ENCODE measurements around the gene TNFRSF12A. TPM values are rescaled to one million over a fixed set of nuclear protein-coding genes. Genes with fewer than 3 reads are reported as not detected.

Gene TNFRSF12A
- total and polyA plus RNA-seq, 5 donors from 2014 or later = 0.69 to 1.2 (median 0.86) TPM; not detected in 1

- no peak overlapping the region for H3K27ac Mint-ChIP-seq
- H3K4me1 ChIP-seq (ENCODE audit: control insufficient read depth, insufficient read depth, low read length, poor library complexity, severe bottlenecking) = peaks cover 4% of the 10 kb centered on the region
Observed at GRCh38 chr16:2988590-2989099, 31.5 kb upstream of the TNFRSF12A start.

DNA sequence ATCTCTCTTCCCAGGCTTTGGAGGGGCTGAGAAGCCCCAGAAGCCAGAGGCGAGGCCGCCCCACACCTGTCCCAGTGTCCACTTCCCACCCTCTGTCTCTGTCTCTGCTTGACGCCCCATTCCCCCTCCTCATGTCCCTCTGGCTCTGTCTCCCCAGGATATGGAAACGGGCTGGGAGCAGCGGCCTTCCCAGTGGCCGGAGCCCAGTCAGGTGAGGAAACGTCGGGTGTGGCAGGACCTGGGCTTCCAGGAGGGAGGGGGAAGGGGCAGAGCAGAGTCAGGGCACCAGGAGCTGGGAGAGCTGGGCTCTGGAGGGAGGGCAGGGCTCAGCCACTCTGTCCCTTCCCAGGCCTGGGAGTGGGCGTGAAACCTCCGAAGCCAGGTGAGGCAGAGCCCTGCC, 29.3 kb upstream of the TNFRSF12A start:
- no peaks in the 10 kb centered on the region for H3K4me1 Mint-ChIP-seq
- H3K4me3 Mint-ChIP-seq = no peak overlapping the region
- DNase-seq (no peak), ATAC-seq (ENCODE audit: low read depth in 2 of 2) (no peak)
- H3K27me3 Mint-ChIP-seq = peaks cover 6% of the 10 kb centered on the region
- no peaks in the 10 kb centered on the region for H3K36me3 ChIP-seq (ENCODE audit: control insufficient read depth, insufficient read depth, low read length)
- H3K27ac Mint-ChIP-seq = no peak overlapping the region
- H3K9me3 ChIP-seq (ENCODE audit: control insufficient read depth in 2 of 2, low read length in 2 of 2) = no peaks in the 10 kb centered on the region
- H3K27ac ChIP-seq (ENCODE audit: insufficient read depth, low read length, poor library complexity, severe bottlenecking) = no peak overlapping the region
- no peak overlapping the region for H3K4me3 ChIP-seq (ENCODE audit: low read depth, low read length)
- H3K9me3 Mint-ChIP-seq = no peaks in the 10 kb centered on the region
- no peaks in the 10 kb centered on the region for H3K36me3 Mint-ChIP-seq
- H3K4me1 ChIP-seq (ENCODE audit: control insufficient read depth, insufficient read depth, low read length, poor library complexity, severe bottlenecking) = no peaks in the 10 kb centered on the region
- no peaks in the 10 kb centered on the region for H3K27me3 ChIP-seq (ENCODE audit: control insufficient read depth, insufficient read depth, low read length)

More at GRCh38 chr16:2988590-2989099, 31.5 kb upstream of the TNFRSF12A start:
- Mint-ChIP-seq H3K27me3 (peaks cover 10% of the 10 kb centered on the region), H3K9me3 (no peaks in the 10 kb centered on the region), H3K36me3 (no peaks in the 10 kb centered on the region), H3K4me1 (peaks cover 0 to 3% (median 0%) of the 10 kb centered on the region in 4 donors), H3K4me3 (peak overlapping the region in 2 of 4 donors; percentile 10 to 42)
- Histone ChIP-seq H3K9me3 (ENCODE audit: control insufficient read depth in 2 of 2, low read length in 2 of 2) (no peaks in the 10 kb centered on the region), H3K27ac (ENCODE audit: insufficient read depth, low read length, poor library complexity, severe bottlenecking) (no peak overlapping the region), H3K36me3 (ENCODE audit: control insufficient read depth, insufficient read depth, low read length) (no peaks in the 10 kb centered on the region), H3K27me3 (ENCODE audit: control insufficient read depth, insufficient read depth, low read length) (no peaks in the 10 kb centered on the region), H3K4me3 (ENCODE audit: low read depth, low read length) (no peak overlapping the region)
- no peak for DNase-seq
- no peak for ATAC-seq (ENCODE audit: low read depth in 2 of 2)

GRCh38 chr16:2991566-2992261, 28.5 kb upstream of the TNFRSF12A start:
- H3K4me3 ChIP-seq (ENCODE audit: low read depth, low read length) = no peak overlapping the region
- H3K27me3 ChIP-seq (ENCODE audit: control insufficient read depth, insufficient read depth, low read length) = no peaks in the 10 kb centered on the region
- no peaks in the 10 kb centered on the region for H3K4me1 ChIP-seq (ENCODE audit: control insufficient read depth, insufficient read depth, low read length, poor library complexity, severe bottlenecking)
- Mint-ChIP-seq H3K27ac (no peak overlapping the region), H3K4me1 (no peaks in the 10 kb centered on the region), H3K36me3 (no peaks in the 10 kb centered on the region), H3K9me3 (no peaks in the 10 kb centered on the region), H3K27me3 (peaks cover 6% of the 10 kb centered on the region), H3K4me3 (no peak overlapping the region)
- ATAC-seq (ENCODE audit: low read depth in 2 of 2) (no peak), DNase-seq (no peak)
- H3K27ac ChIP-seq (ENCODE audit: insufficient read depth, low read length, poor library complexity, severe bottlenecking) = no peak overlapping the region
- no peaks in the 10 kb centered on the region for H3K36me3 ChIP-seq (ENCODE audit: control insufficient read depth, insufficient read depth, low read length)
- no peaks in the 10 kb centered on the region for H3K9me3 ChIP-seq (ENCODE audit: control insufficient read depth in 2 of 2, low read length in 2 of 2)

GRCh38 chr16:2992383-2993081, 27.6 kb upstream of the TNFRSF12A start:
- Histone ChIP-seq H3K9me3 (ENCODE audit: control insufficient read depth in 2 of 2, low read length in 2 of 2) (no peaks in the 10 kb centered on the region), H3K27ac (ENCODE audit: insufficient read depth, low read length, poor library complexity, severe bottlenecking) (no peak overlapping the region), H3K27me3 (ENCODE audit: control insufficient read depth, insufficient read depth, low read length) (no peaks in the 10 kb centered on the region), H3K36me3 (ENCODE audit: control insufficient read depth, insufficient read depth, low read length) (no peaks in the 10 kb centered on the region), H3K4me3 (ENCODE audit: low read depth, low read length) (no peak overlapping the region), H3K4me1 (ENCODE audit: control insufficient read depth, insufficient read depth, low read length, poor library complexity, severe bottlenecking) (no peaks in the 10 kb centered on the region)
- Mint-ChIP-seq H3K4me1 (no peaks in the 10 kb centered on the region), H3K36me3 (no peaks in the 10 kb centered on the region), H3K9me3 (no peaks in the 10 kb centered on the region), H3K27ac (no peak overlapping the region), H3K4me3 (no peak overlapping the region), H3K27me3 (peaks cover 6% of the 10 kb centered on the region)
- DNase-seq (no peak), ATAC-seq (ENCODE audit: low read depth in 2 of 2) (no peak)

- H3K36me3 Mint-ChIP-seq = no peaks in the 10 kb centered on the region
- Histone ChIP-seq H3K4me3 (ENCODE audit: low read depth, low read length) (no peak overlapping the region), H3K9me3 (ENCODE audit: control insufficient read depth in 2 of 2, low read length in 2 of 2) (no peaks in the 10 kb centered on the region), H3K4me1 (ENCODE audit: control insufficient read depth, insufficient read depth, low read length, poor library complexity, severe bottlenecking) (no peaks in the 10 kb centered on the region), H3K27me3 (ENCODE audit: control insufficient read depth, insufficient read depth, low read length) (no peaks in the 10 kb centered on the region), H3K27ac (ENCODE audit: insufficient read depth, low read length, poor library complexity, severe bottlenecking) (no peak overlapping the region), H3K36me3 (ENCODE audit: control insufficient read depth, insufficient read depth, low read length) (no peaks in the 10 kb centered on the region)
- no peaks in the 10 kb centered on the region for H3K4me1 Mint-ChIP-seq
- no peaks in the 10 kb centered on the region for H3K9me3 Mint-ChIP-seq
- H3K27ac Mint-ChIP-seq = no peak overlapping the region
- H3K4me3 Mint-ChIP-seq = no peak overlapping the region
- no peak for ATAC-seq (ENCODE audit: low read depth in 2 of 2)
- no peak for DNase-seq
- peaks cover 8% of the 10 kb centered on the region for H3K27me3 Mint-ChIP-seq
Observed at GRCh38 chr16:2996298-2996697, 23.9 kb upstream of the TNFRSF12A start.

GRCh38 chr16:2999929-3000328, 20.2 kb upstream of the TNFRSF12A start:
- Histone ChIP-seq H3K27ac (ENCODE audit: insufficient read depth, low read length, poor library complexity, severe bottlenecking) (no peak overlapping the region), H3K9me3 (ENCODE audit: control insufficient read depth in 2 of 2, low read length in 2 of 2) (no peaks in the 10 kb centered on the region), H3K36me3 (ENCODE audit: control insufficient read depth, insufficient read depth, low read length) (no peaks in the 10 kb centered on the region), H3K4me3 (ENCODE audit: low read depth, low read length) (no peak overlapping the region), H3K27me3 (ENCODE audit: control insufficient read depth, insufficient read depth, low read length) (no peaks in the 10 kb centered on the region), H3K4me1 (ENCODE audit: control insufficient read depth, insufficient read depth, low read length, poor library complexity, severe bottlenecking) (peaks cover 6% of the 10 kb centered on the region)
- Mint-ChIP-seq H3K27ac (no peak overlapping the region), H3K36me3 (no peaks in the 10 kb centered on the region), H3K9me3 (no peaks in the 10 kb centered on the region), H3K4me1 (peaks cover 2 to 9% (median 5%) of the 10 kb centered on the region in 4 donors), H3K4me3 (no peak overlapping the region), H3K27me3 (peaks cover 13% of the 10 kb centered on the region)
- DNase-seq (no peak), ATAC-seq (ENCODE audit: low read depth in 2 of 2) (no peak)

GRCh38 chr16:3000540-3000939, 19.6 kb upstream of the TNFRSF12A start:
- Mint-ChIP-seq H3K36me3 (no peaks in the 10 kb centered on the region), H3K27me3 (peaks cover 13% of the 10 kb centered on the region), H3K27ac (no peak overlapping the region), H3K9me3 (no peaks in the 10 kb centered on the region), H3K4me3 (peak overlapping the region in 1 of 4 donors; percentile 15), H3K4me1 (peaks cover 3 to 9% (median 6%) of the 10 kb centered on the region in 4 donors)
- H3K27me3 ChIP-seq (ENCODE audit: control insufficient read depth, insufficient read depth, low read length) = no peaks in the 10 kb centered on the region
- DNase-seq = no peak
- H3K9me3 ChIP-seq (ENCODE audit: control insufficient read depth in 2 of 2, low read length in 2 of 2) = no peaks in the 10 kb centered on the region
- H3K4me3 ChIP-seq (ENCODE audit: low read depth, low read length) = no peak overlapping the region
- ATAC-seq (ENCODE audit: low read depth in 2 of 2) = no peak
- H3K4me1 ChIP-seq (ENCODE audit: control insufficient read depth, insufficient read depth, low read length, poor library complexity, severe bottlenecking) = peaks cover 9% of the 10 kb centered on the region
- H3K36me3 ChIP-seq (ENCODE audit: control insufficient read depth, insufficient read depth, low read length) = no peaks in the 10 kb centered on the region
- H3K27ac ChIP-seq (ENCODE audit: insufficient read depth, low read length, poor library complexity, severe bottlenecking) = no peak overlapping the region

Data from CD4-positive, CD25-positive, alpha-beta regulatory T cell (primary cell).